IPS DF 4.7 (cell line): Measurements from ENCODE around the gene SERAC1.

Source experiments
- DNase-seq: peaks from one replicate; pipeline ENCODE4 v3.0.0-alpha.2; 2013; ENCODE audit warnings: low spot score; ENCODE audit errors: extremely low read depth

SERAC1 gene

DNA sequence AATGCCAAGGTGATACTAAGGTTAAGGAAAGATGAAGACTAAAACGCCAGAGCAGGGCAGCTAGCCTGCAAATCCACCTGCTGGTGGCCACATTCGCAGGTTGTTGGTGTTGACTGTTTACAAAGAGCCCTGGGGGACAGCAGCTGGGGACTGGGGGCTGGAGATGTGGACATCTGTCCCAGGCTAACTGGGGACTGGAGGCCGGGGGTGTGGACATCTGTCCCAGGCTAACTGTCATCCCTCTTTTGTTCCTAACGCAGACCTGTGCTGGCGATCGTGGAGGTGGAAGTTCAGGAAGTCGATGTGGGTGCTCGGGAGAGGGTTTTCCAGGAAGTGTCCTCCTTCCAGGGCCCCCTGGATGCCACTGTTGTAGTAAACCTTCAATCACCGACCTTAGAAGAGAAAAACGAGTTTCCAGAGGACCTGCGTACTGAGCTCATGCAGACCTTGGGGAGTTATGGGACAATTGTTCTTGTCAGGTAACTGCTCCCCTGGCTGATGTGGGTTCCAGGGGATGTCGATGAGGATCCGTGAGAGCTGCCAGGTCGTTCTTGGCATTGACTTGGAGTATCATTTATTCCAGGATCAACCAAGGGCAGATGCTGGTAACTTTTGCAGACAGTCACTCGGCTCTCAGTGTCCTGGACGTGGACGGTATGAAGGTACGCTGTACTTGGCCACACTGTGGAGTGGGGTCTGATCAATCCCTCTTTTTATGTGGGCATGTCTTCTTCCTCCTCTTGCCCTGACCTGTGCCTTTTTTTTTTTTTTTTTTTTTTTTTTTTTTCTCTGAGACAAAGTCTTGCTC lies 87.0 kb downstream of the SERAC1 start:
- no peak for DNase-seq

DNA sequence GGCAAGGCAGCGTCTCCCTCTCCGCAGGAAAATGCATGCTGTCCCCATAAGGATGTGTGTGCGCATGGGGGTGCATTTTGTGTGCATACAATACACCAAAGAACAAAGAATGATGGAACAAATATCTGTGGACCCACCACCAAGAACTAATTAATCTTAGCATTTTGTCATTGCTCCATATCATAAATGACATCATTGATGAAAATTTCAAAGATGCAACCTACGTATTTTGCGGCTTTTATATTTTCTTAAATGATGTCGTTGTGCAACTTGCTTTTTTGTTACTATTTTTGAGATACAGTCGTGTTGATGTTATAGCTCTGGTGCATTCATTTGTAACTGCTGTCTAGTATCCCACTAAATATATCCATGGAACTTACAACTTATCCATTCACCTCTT lies 89.7 kb downstream of the SERAC1 start:
- no peak for DNase-seq

- no peak for DNase-seq
Measured at GRCh38 chr6:158077676-158078075, 90.4 kb downstream of the SERAC1 start.

DNA sequence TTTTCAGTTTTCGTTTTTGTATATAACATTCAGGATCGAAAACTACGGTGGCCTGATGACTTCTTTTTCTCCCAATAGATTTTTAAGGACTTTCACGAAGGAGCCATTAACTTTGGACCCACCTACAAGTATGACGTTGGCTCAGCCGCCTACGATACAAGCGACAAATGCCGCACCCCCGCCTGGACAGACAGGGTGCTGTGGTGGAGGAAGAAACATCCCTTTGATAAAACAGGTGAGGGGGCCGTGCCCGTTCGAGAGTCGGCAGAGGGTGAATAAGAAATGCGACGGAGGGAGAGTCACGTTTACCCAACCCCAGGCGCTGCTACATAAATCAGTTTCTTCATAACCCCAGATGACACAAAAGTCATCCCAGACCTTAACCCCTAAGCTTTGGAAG lies 91.5 kb downstream of the SERAC1 start:
- DNase-seq, result no peak

- DNase-seq, result no peak
Measured at GRCh38 chr6:158073776-158074175, 94.3 kb downstream of the SERAC1 start.

DNA sequence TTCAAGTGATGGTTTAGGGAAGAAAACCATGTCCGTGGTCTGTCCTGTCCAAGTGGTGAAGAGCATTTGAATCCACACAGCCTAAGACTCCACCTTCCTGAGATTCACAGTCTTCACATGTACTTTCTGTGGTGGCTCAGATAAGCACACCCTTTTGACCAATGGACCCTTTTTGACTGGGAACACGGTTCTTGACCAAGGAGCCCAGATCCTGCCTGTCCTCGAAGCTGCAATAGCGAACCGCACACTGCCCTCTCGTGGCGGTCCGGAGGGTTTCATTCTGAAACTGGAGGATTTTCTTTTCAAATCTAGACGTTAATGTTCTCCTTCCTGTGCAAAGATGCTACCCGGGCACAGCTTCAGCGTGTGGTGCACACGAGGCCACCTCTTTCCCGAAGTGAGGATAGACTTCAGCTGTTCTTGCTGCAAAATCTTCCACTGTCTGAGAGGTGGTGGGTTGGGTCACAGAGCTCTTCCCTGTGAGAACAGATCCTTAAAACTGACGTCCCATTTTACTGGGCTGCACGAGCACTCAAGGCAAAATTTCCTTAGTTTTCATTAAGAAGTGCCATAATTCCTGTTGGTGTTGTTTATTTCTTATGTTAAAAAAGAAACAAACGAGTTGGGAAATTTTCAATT lies 95.9 kb downstream of the SERAC1 start:
- DNase-seq, result peak; percentile 36

DNA sequence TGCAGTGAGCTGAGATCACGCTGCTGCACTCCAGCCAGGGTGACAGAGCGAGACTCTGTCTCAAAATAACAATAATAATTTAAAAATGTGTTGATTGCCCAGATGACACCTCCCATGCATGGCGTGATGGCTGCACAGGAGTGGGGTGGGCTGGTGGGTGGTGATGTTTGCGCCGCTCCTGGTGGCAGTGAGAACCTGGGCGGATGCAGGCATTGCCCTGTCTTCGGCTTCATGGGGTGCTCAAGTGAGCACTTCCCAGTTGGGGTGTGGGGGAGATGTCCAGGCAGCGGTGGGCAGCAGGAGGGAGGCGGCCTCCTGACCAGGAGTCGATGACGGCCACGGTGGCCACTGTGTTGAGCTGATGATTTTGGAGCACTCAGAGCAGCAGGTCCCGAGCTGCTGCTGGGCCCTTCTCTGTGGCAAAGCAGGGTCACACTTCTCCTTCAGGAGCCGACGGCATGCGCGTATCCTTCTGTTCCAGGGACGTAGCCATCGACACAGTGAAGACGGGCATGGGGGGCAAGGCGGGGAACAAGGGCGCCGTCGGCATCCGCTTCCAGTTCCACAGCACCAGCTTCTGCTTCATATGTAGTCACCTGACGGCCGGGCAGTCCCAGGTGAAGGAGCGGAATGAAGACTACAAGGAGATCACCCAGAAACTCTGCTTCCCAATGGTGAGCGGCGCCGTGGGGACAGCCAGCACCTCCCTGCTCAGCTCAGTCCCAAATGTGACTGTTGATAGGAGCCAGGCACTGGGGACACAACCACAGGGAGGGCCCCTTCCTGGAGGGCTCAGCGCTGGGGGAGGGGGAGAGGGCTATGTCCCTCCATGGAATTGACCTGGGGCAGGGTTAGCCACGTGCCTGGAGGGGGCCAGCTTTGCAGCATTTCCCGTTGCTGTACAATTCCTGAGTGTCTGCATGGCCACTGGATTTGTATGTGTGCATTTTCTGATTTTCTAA lies 96.7 kb downstream of the SERAC1 start:
- DNase-seq, result no peak

- no peak for DNase-seq
Measured at GRCh38 chr6:158070513-158070912, 97.5 kb downstream of the SERAC1 start.

DNA sequence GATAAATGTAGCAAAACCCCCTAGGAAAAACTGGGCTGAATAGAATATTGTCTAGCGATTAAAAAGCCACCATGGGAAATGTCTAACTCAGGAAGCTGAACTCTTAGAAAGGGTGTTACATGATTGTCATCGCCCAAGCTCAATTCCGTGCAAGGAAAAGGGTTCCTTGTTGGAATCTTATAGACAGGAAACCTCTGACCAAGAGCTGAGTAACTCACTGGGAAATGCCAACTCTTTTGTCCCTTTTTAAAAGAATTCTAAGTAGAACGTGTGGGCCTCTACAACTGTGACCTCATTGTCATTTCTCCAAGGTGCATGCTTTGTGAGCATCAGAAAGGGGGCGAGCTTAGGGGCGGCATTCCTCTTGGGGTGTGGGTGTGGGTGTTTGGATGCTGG lies 98.3 kb downstream of the SERAC1 start:
- no peak for DNase-seq

DNA sequence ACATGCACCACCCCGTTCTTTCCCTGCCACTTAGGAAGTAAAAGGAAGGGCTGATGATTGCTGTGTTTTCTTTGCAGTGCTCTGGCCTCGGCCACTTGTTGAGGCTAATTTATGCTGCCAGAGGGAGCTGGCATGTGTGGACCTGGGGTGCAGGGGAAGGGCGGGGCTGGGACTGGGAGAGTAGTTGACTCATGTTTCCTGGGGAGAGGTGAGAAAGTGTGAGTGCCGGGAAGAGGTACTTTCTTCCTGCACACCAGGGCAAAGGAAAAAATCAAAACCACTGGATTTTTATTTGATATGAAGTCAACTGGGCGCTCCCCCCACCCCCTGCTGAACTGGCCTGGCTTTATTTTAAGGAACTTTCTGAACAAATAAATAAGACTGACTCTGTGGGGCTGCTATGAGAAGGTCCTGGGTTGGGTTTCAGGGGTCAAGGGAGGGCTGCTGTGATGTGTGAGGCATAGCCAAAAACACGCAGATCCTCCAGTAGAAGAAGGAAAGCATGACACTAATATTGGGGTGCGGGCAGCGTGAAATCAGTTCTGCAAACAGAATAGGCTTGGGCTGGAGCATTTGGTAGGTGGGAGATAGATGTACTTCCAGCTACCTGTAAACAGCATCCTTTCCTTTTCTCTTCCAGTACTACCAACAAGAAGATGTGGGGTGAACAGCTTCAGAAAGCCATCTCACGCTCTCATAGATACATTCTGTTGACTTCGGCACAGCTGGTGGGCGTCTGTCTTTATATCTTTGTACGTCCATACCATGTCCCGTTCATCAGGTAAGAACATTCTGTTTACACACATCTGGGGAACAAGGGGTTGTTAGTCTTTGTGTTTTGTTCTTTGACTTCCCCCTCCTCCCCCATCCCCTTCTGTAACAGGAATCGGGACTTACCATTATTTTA lies 98.9 kb downstream of the SERAC1 start:
- no peak for DNase-seq

GRCh38 chr6:158068156-158068892 lies 99.7 kb downstream of the SERAC1 start:
- DNase-seq, result no peak

GRCh38 chr6:158067436-158068015 lies 100.5 kb downstream of the SERAC1 start:
- DNase-seq, result no peak

GRCh38 chr6:158066136-158066781 lies 101.8 kb downstream of the SERAC1 start:
- DNase-seq, result no peak

DNA sequence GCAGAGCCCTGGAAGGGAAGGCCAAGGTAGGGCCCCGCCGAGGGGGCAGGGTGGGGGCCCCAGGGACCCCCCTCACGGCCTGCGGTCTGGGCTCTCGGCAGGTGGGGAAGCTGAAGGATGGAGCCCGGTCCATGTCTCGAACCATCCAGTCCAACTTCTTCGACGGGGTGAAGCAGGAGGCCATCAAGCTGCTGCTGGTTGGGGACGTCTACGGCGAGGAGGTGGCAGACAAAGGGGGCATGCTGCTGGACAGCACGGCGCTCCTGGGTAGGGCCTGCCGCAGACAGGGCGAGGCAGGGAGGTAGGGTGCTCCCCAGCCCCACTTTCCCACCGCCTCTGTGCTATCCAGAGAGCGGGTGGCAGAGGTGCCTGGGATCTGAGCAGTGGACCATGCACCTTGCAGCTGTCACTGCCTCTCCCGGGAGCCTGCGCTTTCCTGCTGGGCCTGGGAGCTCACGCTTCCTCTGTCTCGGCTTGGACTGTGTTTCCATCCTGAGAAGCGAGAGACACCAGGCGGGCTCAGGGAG lies 103.3 kb downstream of the SERAC1 start:
- no peak for DNase-seq

DNA sequence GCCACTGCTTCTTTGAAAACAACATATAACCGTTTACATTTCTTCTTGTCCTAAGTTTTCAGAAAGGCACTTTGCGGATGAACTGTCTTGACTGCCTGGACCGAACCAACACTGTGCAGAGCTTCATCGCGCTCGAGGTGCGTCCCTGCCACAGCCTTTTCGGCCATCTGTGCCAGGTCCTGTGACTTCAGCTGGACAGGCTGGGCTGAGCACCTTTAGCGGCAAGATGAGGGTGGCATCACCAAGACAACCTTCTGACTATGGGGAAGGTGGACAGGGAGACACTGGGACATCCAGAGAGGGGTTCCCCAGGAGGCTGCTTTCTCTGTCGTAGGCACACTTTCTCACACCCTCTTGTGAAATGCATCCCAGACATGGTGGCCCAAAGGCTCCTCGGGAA lies 104.3 kb downstream of the SERAC1 start:
- no peak for DNase-seq

- DNase-seq, result no peak
Measured at GRCh38 chr6:158061709-158062461, 106.2 kb downstream of the SERAC1 start.

- DNase-seq, result no peak
Measured at GRCh38 chr6:158061361-158061708, 106.7 kb downstream of the SERAC1 start.
